H9 (cell line): ENCODE data around the gene FHL3. TPM values are rescaled to one million over a fixed set of nuclear protein-coding genes. Genes with fewer than 3 reads are reported as not detected.
A peak's percentile ranks its signal among the peaks of the same experiment; 100 is the strongest.

Experiments
- DNase-seq: peaks from one replicate; pipeline ENCODE4 v3.0.0-alpha.2; 2017
- H2AFZ ChIP-seq: one replicate; pipeline ENCODE4 v1.6.1; 2013; ENCODE audit warnings: mild to moderate bottlenecking, low read length, control low read depth, moderate library complexity
- H2AK5ac ChIP-seq: 2 replicates; pipeline ENCODE4 v1.6.1; 2013; ENCODE audit warnings: low read length, control low read depth, mixed read lengths; ENCODE audit not compliant: insufficient read length
- H2BK120ac ChIP-seq: one replicate; pipeline ENCODE4 v1.6.1; 2013; ENCODE audit warnings: low read depth, mild to moderate bottlenecking, low read length, control low read depth, inconsistent platforms; ENCODE audit not compliant: poor library complexity, severe bottlenecking
- H2BK12ac ChIP-seq: 2 replicates; pipeline ENCODE4 v1.6.1; 2013; ENCODE audit warnings: low read length, control low read depth, mixed read lengths, low read depth; ENCODE audit not compliant: insufficient read length
- H2BK15ac ChIP-seq: 2 replicates; pipeline ENCODE4 v1.6.1; 2013; ENCODE audit warnings: low read depth, low read length, control low read depth
- H2BK20ac ChIP-seq: one replicate; pipeline ENCODE4 v1.6.1; 2013; ENCODE audit warnings: low read depth, mild to moderate bottlenecking, low read length, control low read depth, inconsistent platforms; ENCODE audit not compliant: poor library complexity, severe bottlenecking
- H2BK5ac ChIP-seq: 2 replicates; pipeline ENCODE4 v1.6.1; 2013; ENCODE audit warnings: low read length, control low read depth, mixed read lengths; ENCODE audit not compliant: insufficient read length
- H3K14ac ChIP-seq: 2 replicates; pipeline ENCODE4 v1.6.1; 2013; ENCODE audit warnings: low read length, control low read depth; ENCODE audit not compliant: insufficient read depth
- H3K18ac ChIP-seq: 2 replicates; pipeline ENCODE4 v1.6.1; 2013; ENCODE audit warnings: low read depth, mild to moderate bottlenecking, mixed read lengths, low read length, control low read depth; ENCODE audit not compliant: insufficient read length
- H3K23ac ChIP-seq: 2 replicates; pipeline ENCODE4 v1.6.1; 2013; ENCODE audit warnings: low read length, control low read depth, mixed read lengths, low read depth; ENCODE audit not compliant: insufficient read length
- H3K23me2 ChIP-seq: 2 replicates; pipeline ENCODE4 v1.6.1; 2013; ENCODE audit warnings: low read depth, mild to moderate bottlenecking, mixed read lengths, low read length, control low read depth; ENCODE audit not compliant: insufficient read length, poor library complexity, severe bottlenecking
- H3K27ac ChIP-seq: 2 replicates; pipeline ENCODE4 v1.5.1; 2013; ENCODE audit warnings: low read length, control low read depth, mixed read lengths, low read depth; ENCODE audit not compliant: insufficient read length
- H3K27me3 ChIP-seq: 2 replicates; pipeline ENCODE4 v1.6.1; 2013; ENCODE audit warnings: low read length, control low read depth, inconsistent platforms; ENCODE audit not compliant: insufficient read depth
- H3K4ac ChIP-seq: 2 replicates; pipeline ENCODE4 v1.6.1; 2013; ENCODE audit warnings: low read depth, mild to moderate bottlenecking, control low read depth, inconsistent platforms, low read length, moderate library complexity
- H3K4me1 ChIP-seq: 2 replicates; pipeline ENCODE4 v1.6.1; 2013; ENCODE audit warnings: low read length, control low read depth, inconsistent platforms; ENCODE audit not compliant: insufficient read depth
- H3K4me2 ChIP-seq: 2 replicates; pipeline ENCODE4 v1.6.1; 2013; ENCODE audit warnings: low read length, control low read depth, mixed read lengths; ENCODE audit not compliant: insufficient read length, insufficient read depth
- H3K56ac ChIP-seq: 2 replicates; pipeline ENCODE4 v1.6.1; 2013; ENCODE audit warnings: low read depth, mild to moderate bottlenecking, mixed read lengths, low read length, control low read depth; ENCODE audit not compliant: insufficient read length
- H3K79me1 ChIP-seq: 2 replicates; pipeline ENCODE4 v1.6.1; 2013; ENCODE audit warnings: low read depth, mild to moderate bottlenecking, moderate library complexity, low read length, control low read depth, inconsistent platforms; ENCODE audit not compliant: insufficient read depth, poor library complexity, severe bottlenecking
- H3K79me2 ChIP-seq: 2 replicates; pipeline ENCODE4 v1.6.1; 2013; ENCODE audit warnings: low read length, control low read depth, inconsistent platforms; ENCODE audit not compliant: insufficient read depth
- H3K9ac ChIP-seq: 2 replicates; pipeline ENCODE4 v1.6.1; 2013; ENCODE audit warnings: low read length, control low read depth, mixed read lengths; ENCODE audit not compliant: insufficient read length; ENCODE audit errors: extremely low read depth
- H3K9me3 ChIP-seq: one replicate; pipeline ENCODE4 v1.6.1; 2013; ENCODE audit warnings: low read depth, low read length, inconsistent platforms; ENCODE audit not compliant: control insufficient read depth
- H3T11ph ChIP-seq: one replicate; pipeline ENCODE4 v1.6.1; 2013; ENCODE audit warnings: mild to moderate bottlenecking, low read length, control low read depth, inconsistent platforms
- H4K20me1 ChIP-seq: one replicate; pipeline ENCODE4 v1.6.1; 2013; ENCODE audit not compliant: control insufficient read depth, insufficient read length, insufficient read depth
- H4K5ac ChIP-seq: 2 replicates; pipeline ENCODE4 v1.6.1; 2013; ENCODE audit warnings: low read depth, mild to moderate bottlenecking, mixed read lengths, low read length, control low read depth; ENCODE audit not compliant: insufficient read length
- H4K8ac ChIP-seq: replicated peaks from 2 replicates; pipeline ENCODE4 v1.6.1; 2013; ENCODE audit warnings: low read length, control low read depth, mixed read lengths, low read depth; ENCODE audit not compliant: insufficient read length
- H4K91ac ChIP-seq: 2 replicates; pipeline ENCODE4 v1.6.1; 2013; ENCODE audit warnings: low read depth, mild to moderate bottlenecking, moderate library complexity, mixed read lengths, low read length, control low read depth; ENCODE audit not compliant: insufficient read length
- H3K27ac Mint-ChIP-seq, 3 experiments: 2 replicates in 2 of 3; 3 replicates in 1 of 3; pipeline ENCODE4 v1.8.0; 2020 to 2021; ENCODE audit warnings: mixed read lengths in 3 of 3, mild to moderate bottlenecking in 1 of 3, moderate library complexity in 1 of 3
- H3K27me3 Mint-ChIP-seq: 2 replicates; pipeline ENCODE4 v1.8.0; 2021; ENCODE audit warnings: low read depth, mild to moderate bottlenecking, moderate library complexity, mixed read lengths
- H3K36me3 Mint-ChIP-seq, 3 experiments: 2 replicates in 2 of 3; 3 replicates in 1 of 3; pipeline ENCODE4 v1.8.0; 2020 to 2021; ENCODE audit warnings: low read depth in 3 of 3, mixed read lengths in 3 of 3; ENCODE audit not compliant: insufficient read depth in 1 of 3
- H3K4me1 Mint-ChIP-seq, 2 experiments: 2 replicates each; pipeline ENCODE4 v1.8.0; 2020; ENCODE audit warnings: mixed read lengths in 2 of 2
- H3K4me3 Mint-ChIP-seq, 2 experiments: 2 replicates in 1 of 2; 3 replicates in 1 of 2; pipeline ENCODE4 v1.8.0; 2020 to 2021; ENCODE audit warnings: mild to moderate bottlenecking in 2 of 2, mixed read lengths in 2 of 2, moderate library complexity in 1 of 2
- H3K9me3 Mint-ChIP-seq, 2 experiments: 2 replicates in 1 of 2; 3 replicates in 1 of 2; pipeline ENCODE4 v1.8.0; 2020; ENCODE audit warnings: mild to moderate bottlenecking in 2 of 2, mixed read lengths in 2 of 2, moderate library complexity in 1 of 2
- WGBS: extraction: QIAGEN DNeasy Blood & Tissue Kit; methylation state at CpG from one replicate; pipeline ENCODE4 v1.1.7; 2013; ENCODE audit warnings: missing lambda C conversion rate, low lambda C conversion rate, mixed read lengths; ENCODE audit not compliant: insufficient read length; ENCODE audit errors: extremely low coverage; 5-methylcytosine and 5-hydroxymethylcytosine counted together
- total RNA-seq: library from RNA; stranded (reverse); gene quantifications from 2 replicates; pipeline ENCODE4 v1.2.1, GENCODE V29; 2021
- TF ChIP-seq, protein P1 (sequence below): fragments of 200-600 bp; sonication (generic); conservative IDR thresholded peaks from 3 replicates; pipeline ENCODE4 v1.8.0; 2021; ENCODE audit warnings: antibody characterized with exemption, mild to moderate bottlenecking

FHL3 gene
- total RNA-seq, 1 experiment from 2014 or later = 32.8 TPM

DNA sequence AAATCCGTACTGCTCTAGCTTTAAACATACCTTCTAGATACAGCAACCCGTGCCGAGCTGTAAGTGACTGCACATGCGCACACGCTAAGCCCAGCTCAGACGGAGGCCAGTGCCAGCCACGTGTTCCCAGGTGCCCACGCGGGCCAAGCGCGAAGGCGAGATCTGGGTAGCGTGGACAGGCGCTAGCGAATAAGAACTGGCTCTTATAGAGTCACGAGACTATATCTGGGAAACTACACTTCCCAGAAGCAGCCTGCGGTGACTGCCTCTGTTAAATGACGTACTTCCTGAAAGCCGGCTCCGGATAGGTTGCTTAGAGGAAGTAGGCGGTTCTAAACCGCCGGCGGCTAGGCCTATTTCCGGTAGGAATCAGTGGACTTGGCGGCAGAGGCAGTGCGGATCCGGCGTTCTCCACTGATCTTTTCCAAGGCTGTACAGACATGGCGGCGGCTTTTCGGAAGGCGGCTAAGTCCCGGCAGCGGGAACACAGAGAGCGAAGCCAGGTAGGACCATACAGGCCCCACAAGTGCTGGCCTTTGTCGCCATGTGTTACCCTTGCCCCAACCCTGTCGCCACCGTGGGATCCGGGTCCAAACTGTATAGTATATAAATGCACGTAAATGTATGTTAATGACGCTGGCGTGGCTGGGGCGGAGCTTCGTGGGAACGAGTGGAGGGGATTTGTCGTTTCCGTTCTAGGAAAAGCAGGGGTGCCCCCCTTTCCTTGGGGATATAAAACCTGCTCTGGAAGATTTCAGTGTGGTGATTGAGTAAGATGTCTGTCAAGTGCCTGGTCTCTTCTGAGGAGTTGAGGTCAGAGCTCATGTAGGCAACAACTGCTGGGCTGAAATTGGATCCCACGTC, 7.3 kb upstream of the FHL3 start, which contains the start of gene UTP11:
UTP11 (plus strand) TSS at position 372 of the 864 bp plus-strand sequence; CDS start at position 441, 69 bp downstream.
- no peak within 1 kb of the TSS for H2BK5ac ChIP-seq
- H3K4me3 Mint-ChIP-seq = peak within 1 kb of the TSS; percentile 94 to 99
- no CpG with 5 or more reads among the region's 49 CpGs for WGBS
- H3K4me2 ChIP-seq = peak within 1 kb of the TSS; percentile 75
- no peak within 1 kb of the TSS for H3K23ac ChIP-seq
- no peaks in the 10 kb centered on the region for H4K20me1 ChIP-seq
- no peak within 1 kb of the TSS for H2AK5ac ChIP-seq
- H3K9me3 Mint-ChIP-seq = no peaks in the 10 kb centered on the region
- H3K4me1 ChIP-seq = peaks cover 3% of the 10 kb centered on the region
- no peaks in the 10 kb centered on the region for H3K9me3 ChIP-seq
- peak within 1 kb of the TSS; percentile 75 for H3K18ac ChIP-seq
- TF ChIP-seq, protein P1, sequence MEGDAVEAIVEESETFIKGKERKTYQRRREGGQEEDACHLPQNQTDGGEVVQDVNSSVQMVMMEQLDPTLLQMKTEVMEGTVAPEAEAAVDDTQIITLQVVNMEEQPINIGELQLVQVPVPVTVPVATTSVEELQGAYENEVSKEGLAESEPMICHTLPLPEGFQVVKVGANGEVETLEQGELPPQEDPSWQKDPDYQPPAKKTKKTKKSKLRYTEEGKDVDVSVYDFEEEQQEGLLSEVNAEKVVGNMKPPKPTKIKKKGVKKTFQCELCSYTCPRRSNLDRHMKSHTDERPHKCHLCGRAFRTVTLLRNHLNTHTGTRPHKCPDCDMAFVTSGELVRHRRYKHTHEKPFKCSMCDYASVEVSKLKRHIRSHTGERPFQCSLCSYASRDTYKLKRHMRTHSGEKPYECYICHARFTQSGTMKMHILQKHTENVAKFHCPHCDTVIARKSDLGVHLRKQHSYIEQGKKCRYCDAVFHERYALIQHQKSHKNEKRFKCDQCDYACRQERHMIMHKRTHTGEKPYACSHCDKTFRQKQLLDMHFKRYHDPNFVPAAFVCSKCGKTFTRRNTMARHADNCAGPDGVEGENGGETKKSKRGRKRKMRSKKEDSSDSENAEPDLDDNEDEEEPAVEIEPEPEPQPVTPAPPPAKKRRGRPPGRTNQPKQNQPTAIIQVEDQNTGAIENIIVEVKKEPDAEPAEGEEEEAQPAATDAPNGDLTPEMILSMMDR = no peak
- H2AFZ ChIP-seq = no peak within 1 kb of the TSS
- peaks cover 9% of the 10 kb centered on the region for H3K79me1 ChIP-seq
- peak; percentile 98 for DNase-seq
- no peak within 1 kb of the TSS for H3T11ph ChIP-seq
- no peak within 1 kb of the TSS for H2BK120ac ChIP-seq
- H4K8ac ChIP-seq = no peak within 1 kb of the TSS
- peak within 1 kb of the TSS; percentile 88 for H3K9ac ChIP-seq
- no peak within 1 kb of the TSS for H4K91ac ChIP-seq
- H3K14ac ChIP-seq = peak within 1 kb of the TSS; percentile 79
- H3K27me3 Mint-ChIP-seq = no peaks in the 10 kb centered on the region
- H3K36me3 Mint-ChIP-seq = peaks cover 4 to 33% (median 17%) of the 10 kb centered on the region in 3 experiments; a peak in 6 of 7 replicates
- no peak within 1 kb of the TSS for H2BK12ac ChIP-seq
- no peak within 1 kb of the TSS for H3K56ac ChIP-seq
- peak within 1 kb of the TSS; percentile 95 to 99 (median 98) for H3K27ac Mint-ChIP-seq
- H3K4me1 Mint-ChIP-seq = peaks cover 25 to 28% of the 10 kb centered on the region in 2 experiments
- no peak within 1 kb of the TSS for H2BK20ac ChIP-seq
- no peak within 1 kb of the TSS for H2BK15ac ChIP-seq
- H3K79me2 ChIP-seq = peaks cover 17% of the 10 kb centered on the region; the same call in 1 of the 2 replicates
- no peaks in the 10 kb centered on the region for H3K27me3 ChIP-seq
- no peak within 1 kb of the TSS for H3K27ac ChIP-seq
- peaks cover 6% of the 10 kb centered on the region for H3K23me2 ChIP-seq
- H4K5ac ChIP-seq = no peak within 1 kb of the TSS
- H3K4ac ChIP-seq = no peak within 1 kb of the TSS
